ENCODE results near the gene USP2.

GRCh38 chr11:119337581-119338317, 43.7 kb downstream of the USP2 start:
- TF ChIP-seq CTCF (IDR thresholded peaks at IDR 0.05) (no peak), POLR2A (IDR thresholded peaks at IDR 0.05) (no peak)
